HL-60 (cell line): ENCODE results near the gene FSTL4.

Source experiments
- CTCF ChIP-seq: IDR thresholded peaks from one replicate; pipeline ENCODE4 v1.5.1; 2011; ENCODE audit warnings: low read length, control low read depth, inconsistent platforms; ENCODE audit not compliant: insufficient read depth
- POLR2AphosphoS5 ChIP-seq: IDR thresholded peaks from 2 replicates; pipeline ENCODE4 v1.6.1; 2012; ENCODE audit warnings: low read depth
- TF ChIP-seq, protein P1 (sequence below): IDR thresholded peaks from 2 replicates; pipeline ENCODE4 v1.6.1; 2012; ENCODE audit warnings: low read depth; ENCODE audit not compliant: insufficient replicate concordance

DNA sequence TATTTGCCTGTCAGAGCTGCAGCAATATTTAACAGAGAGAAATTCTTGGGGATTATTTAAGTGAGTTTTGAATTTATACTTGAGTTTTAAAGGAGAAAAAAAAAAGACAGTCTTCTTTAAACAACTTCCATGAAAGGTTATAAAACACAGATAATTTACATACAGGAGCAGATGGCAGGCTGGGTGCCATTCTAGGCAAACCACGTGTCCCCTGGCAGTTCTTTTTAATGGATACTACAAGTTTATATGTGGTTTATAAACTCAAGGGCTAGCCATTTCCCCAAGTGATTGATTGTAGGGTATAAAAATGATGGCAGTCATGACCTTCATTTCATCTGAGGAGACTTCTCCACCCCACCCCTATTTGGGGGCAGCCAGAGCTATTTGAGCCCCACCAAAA lies 166.6 kb downstream of the FSTL4 start:
- TF ChIP-seq, protein P1, sequence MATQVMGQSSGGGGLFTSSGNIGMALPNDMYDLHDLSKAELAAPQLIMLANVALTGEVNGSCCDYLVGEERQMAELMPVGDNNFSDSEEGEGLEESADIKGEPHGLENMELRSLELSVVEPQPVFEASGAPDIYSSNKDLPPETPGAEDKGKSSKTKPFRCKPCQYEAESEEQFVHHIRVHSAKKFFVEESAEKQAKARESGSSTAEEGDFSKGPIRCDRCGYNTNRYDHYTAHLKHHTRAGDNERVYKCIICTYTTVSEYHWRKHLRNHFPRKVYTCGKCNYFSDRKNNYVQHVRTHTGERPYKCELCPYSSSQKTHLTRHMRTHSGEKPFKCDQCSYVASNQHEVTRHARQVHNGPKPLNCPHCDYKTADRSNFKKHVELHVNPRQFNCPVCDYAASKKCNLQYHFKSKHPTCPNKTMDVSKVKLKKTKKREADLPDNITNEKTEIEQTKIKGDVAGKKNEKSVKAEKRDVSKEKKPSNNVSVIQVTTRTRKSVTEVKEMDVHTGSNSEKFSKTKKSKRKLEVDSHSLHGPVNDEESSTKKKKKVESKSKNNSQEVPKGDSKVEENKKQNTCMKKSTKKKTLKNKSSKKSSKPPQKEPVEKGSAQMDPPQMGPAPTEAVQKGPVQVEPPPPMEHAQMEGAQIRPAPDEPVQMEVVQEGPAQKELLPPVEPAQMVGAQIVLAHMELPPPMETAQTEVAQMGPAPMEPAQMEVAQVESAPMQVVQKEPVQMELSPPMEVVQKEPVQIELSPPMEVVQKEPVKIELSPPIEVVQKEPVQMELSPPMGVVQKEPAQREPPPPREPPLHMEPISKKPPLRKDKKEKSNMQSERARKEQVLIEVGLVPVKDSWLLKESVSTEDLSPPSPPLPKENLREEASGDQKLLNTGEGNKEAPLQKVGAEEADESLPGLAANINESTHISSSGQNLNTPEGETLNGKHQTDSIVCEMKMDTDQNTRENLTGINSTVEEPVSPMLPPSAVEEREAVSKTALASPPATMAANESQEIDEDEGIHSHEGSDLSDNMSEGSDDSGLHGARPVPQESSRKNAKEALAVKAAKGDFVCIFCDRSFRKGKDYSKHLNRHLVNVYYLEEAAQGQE: no peak
- TF ChIP-seq CTCF (no peak), POLR2AphosphoS5 (no peak)
